ENCODE data around the gene WFDC6. TPM values are rescaled to one million over a fixed set of nuclear protein-coding genes. Genes with fewer than 3 reads are reported as not detected.

Gene WFDC6
- total and polyA plus RNA-seq, 3 donors from 2014 or later, result 24.9 to 83.3 (median 75.6) TPM

GRCh38 chr20:45496166-45496565 lies 43.1 kb downstream of the WFDC6 start:
- H3K4me3 ChIP-seq, result no peak overlapping the region
- no peak overlapping the region for H3K27ac ChIP-seq
- 73% methylated on average over 3 of the region's 3 CpGs for WGBS, 2 donors
- no peaks in the 10 kb centered on the region for H3K27me3 ChIP-seq
- H3K36me3 ChIP-seq (ENCODE audit: low read depth, missing control alignments), result no peaks in the 10 kb centered on the region
- no peaks in the 10 kb centered on the region for H3K4me1 ChIP-seq
- no peaks in the 10 kb centered on the region for H3K9me3 ChIP-seq
- intact Hi-C loops (cut with DNase I; ENCODE audit: low total_unique reads), result no loop called here
- no peak for DNase-seq
- TF ChIP-seq CTCF (IDR thresholded peaks at IDR 0.05) (no peak), POLR2A (IDR thresholded peaks at IDR 0.05) (no peak)

GRCh38 chr20:45495501-45495941 lies 43.8 kb downstream of the WFDC6 start:
- Histone ChIP-seq H3K36me3 (ENCODE audit: low read depth, missing control alignments) (no peaks in the 10 kb centered on the region), H3K27me3 (no peaks in the 10 kb centered on the region), H3K4me1 (no peaks in the 10 kb centered on the region), H3K9me3 (no peaks in the 10 kb centered on the region), H3K27ac (no peak overlapping the region), H3K4me3 (no peak overlapping the region)
- TF ChIP-seq CTCF (IDR thresholded peaks at IDR 0.05) (no peak), POLR2A (IDR thresholded peaks at IDR 0.05) (no peak)
- 82 to 100% methylated on average over 1 of the region's 1 CpG for WGBS, 2 donors
- no peak for DNase-seq
- intact Hi-C loops (cut with DNase I; ENCODE audit: low total_unique reads), result no loop called here

GRCh38 chr20:45489083-45489531 lies 50.2 kb downstream of the WFDC6 start:
- intact Hi-C loops (cut with DNase I; ENCODE audit: low total_unique reads), result no loop called here
- no peak for TF ChIP-seq POLR2A (IDR thresholded peaks at IDR 0.05)
- no peak for TF ChIP-seq CTCF (IDR thresholded peaks at IDR 0.05)

GRCh38 chr20:45487231-45487635 lies 52.0 kb downstream of the WFDC6 start:
- no peak overlapping the region for H3K27ac ChIP-seq
- no peak for TF ChIP-seq POLR2A (IDR thresholded peaks at IDR 0.05)
- no peak for TF ChIP-seq CTCF (IDR thresholded peaks at IDR 0.05)
- WGBS, 2 donors, result 21 to 38% methylated on average over 20 of the region's 20 CpGs
- peak overlapping the region; percentile 34 to 49 for H3K4me3 ChIP-seq
- H3K9me3 ChIP-seq, result no peaks in the 10 kb centered on the region
- intact Hi-C loops (cut with DNase I; ENCODE audit: low total_unique reads), result no loop called here
- H3K36me3 ChIP-seq (ENCODE audit: low read depth, missing control alignments), result no peaks in the 10 kb centered on the region
- no peak for DNase-seq
- H3K27me3 ChIP-seq, result no peaks in the 10 kb centered on the region
- no peaks in the 10 kb centered on the region for H3K4me1 ChIP-seq

More at GRCh38 chr20:45489083-45489531, 50.2 kb downstream of the WFDC6 start:
- no peaks in the 10 kb centered on the region for H3K9me3 ChIP-seq
- H3K27me3 ChIP-seq, result no peaks in the 10 kb centered on the region
- no peak overlapping the region for H3K4me3 ChIP-seq
- no peak for DNase-seq
- H3K4me1 ChIP-seq, result no peaks in the 10 kb centered on the region
- 53 to 75% methylated on average over 1 of the region's 1 CpG for WGBS, 2 donors
- H3K36me3 ChIP-seq (ENCODE audit: low read depth, missing control alignments), result no peaks in the 10 kb centered on the region
- H3K27ac ChIP-seq, result no peak overlapping the region

- no peaks in the 10 kb centered on the region for H3K9me3 ChIP-seq
- no peak for DNase-seq
- no peaks in the 10 kb centered on the region for H3K36me3 ChIP-seq (ENCODE audit: low read depth, missing control alignments)
- intact Hi-C loops (cut with DNase I; ENCODE audit: low total_unique reads), result no loop called here
- H3K4me3 ChIP-seq, result no peak overlapping the region
- H3K27ac ChIP-seq, result no peak overlapping the region
- no peaks in the 10 kb centered on the region for H3K4me1 ChIP-seq
- WGBS, 2 donors, result 78 to 80% methylated on average over 4 of the region's 4 CpGs
- TF ChIP-seq CTCF (IDR thresholded peaks at IDR 0.05) (no peak), POLR2A (IDR thresholded peaks at IDR 0.05) (no peak)
- H3K27me3 ChIP-seq, result no peaks in the 10 kb centered on the region
Measured at GRCh38 chr20:45485388-45485787, 53.9 kb downstream of the WFDC6 start.
